Hematopoietic multipotent progenitor cell treated with erythropoietin and hydrocortisone succinate and interleukin-3 and kit ligand, for 15 days (in vitro differentiated cells): ENCODE data around the gene MLYCD.

Source experiments
- DNase-seq: peaks from one replicate; pipeline ENCODE4 v3.0.0-alpha.2; 2015; ENCODE audit warnings: low spot score

MLYCD gene

DNA sequence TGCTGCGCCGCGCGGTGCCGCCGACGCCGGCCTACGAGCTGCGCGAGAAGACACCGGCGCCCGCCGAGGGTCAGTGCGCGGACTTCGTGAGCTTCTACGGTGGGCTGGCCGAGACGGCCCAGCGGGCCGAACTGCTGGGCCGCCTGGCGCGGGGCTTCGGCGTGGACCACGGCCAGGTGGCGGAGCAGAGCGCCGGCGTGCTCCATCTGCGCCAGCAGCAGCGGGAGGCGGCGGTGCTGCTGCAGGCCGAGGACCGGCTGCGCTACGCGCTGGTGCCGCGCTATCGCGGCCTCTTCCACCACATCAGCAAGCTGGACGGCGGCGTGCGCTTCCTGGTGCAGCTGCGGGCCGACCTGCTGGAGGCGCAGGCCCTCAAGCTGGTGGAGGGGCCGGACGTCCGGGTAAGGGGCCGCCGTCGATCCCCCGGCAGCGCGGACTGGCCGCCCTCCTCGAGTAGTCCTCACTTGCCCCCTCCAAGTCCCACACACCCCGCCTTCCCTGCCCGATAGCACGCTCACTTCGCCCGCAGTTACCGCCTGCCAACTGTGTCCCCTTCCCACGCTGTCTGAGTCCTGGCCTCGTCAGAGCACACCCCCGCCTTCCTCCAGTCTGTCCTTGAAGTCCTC is 470 bp downstream of the MLYCD start:
- DNase-seq = peak; percentile 39

- DNase-seq = no peak
These were observed 1.1 kb downstream of the MLYCD start for GRCh38 chr16:83899978-83900377.

- DNase-seq = no peak
These were observed 1.7 kb downstream of the MLYCD start for GRCh38 chr16:83900571-83900970.

GRCh38 chr16:83901101-83901500 is 2.2 kb downstream of the MLYCD start:
- no peak for DNase-seq

GRCh38 chr16:83903751-83904150 is 4.8 kb downstream of the MLYCD start:
- no peak for DNase-seq

DNA sequence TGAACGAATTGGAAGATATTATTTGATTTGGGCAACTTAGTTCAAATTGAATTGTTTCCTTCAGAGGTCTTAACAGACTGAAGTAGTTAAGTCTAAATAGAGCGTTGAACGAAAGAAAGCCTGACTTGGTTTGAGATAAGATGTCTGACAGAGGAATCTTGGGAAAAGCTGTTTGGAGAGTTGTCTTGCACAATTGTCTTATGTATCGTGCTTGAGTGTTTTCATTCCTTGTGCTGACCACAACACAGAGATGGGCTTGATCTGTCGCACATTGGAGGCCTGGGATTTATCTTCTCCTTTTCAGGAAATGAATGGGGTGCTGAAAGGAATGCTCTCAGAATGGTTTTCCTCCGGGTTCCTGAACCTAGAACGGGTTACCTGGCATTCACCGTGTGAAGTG is 7.8 kb downstream of the MLYCD start:
- no peak for DNase-seq

GRCh38 chr16:83907111-83907510 is 8.2 kb downstream of the MLYCD start:
- DNase-seq = no peak

DNA sequence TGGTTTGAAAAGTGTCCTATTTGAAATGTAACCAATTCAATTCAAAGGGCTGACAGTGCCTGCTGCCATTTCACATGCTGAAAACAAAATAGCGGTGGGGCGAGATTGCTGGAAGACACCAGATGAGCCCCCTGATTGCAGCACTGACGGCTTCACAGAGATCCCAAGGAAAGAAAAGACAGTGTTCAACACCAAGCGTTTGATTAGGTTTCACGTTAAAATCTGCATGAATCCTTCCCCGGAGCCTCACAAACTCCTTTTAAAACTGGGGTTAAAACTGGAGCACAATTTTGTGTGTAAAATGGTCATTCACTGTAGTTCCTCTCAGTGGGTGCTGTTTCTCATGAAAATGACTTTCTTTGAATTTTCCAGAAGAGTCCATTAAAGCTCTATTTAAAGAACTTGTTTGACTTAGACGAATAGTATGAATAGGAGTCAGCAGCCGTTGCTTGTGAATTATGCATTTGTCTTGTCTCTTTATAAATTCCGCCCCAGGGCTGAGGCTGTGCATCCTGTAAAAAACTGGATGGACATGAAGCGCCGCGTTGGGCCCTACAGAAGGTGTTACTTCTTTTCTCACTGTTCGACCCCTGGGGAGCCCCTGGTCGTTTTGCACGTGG is 8.8 kb downstream of the MLYCD start:
- DNase-seq = no peak

GRCh38 chr16:83908798-83909197 is 9.9 kb downstream of the MLYCD start:
- DNase-seq = no peak

DNA sequence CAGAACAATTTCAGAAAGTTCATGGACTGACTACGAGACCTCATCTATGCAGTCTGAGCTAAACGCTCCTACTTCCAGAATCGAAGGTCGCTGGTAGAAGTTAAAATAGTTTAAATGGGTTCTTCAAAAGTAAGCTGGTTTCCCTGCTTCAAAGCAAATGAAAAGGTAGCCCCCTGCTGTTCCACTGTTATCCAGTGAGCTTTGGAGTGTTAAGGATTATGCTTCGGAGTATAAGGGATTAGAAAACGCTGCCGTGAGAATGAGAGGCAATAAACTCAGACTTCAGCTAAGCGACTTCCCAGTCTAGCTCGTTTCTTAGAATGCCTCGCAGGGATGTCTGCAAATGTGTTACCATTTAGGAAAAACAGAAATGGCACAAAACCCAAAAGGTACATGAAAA is 12.4 kb downstream of the MLYCD start:
- no peak for DNase-seq

DNA sequence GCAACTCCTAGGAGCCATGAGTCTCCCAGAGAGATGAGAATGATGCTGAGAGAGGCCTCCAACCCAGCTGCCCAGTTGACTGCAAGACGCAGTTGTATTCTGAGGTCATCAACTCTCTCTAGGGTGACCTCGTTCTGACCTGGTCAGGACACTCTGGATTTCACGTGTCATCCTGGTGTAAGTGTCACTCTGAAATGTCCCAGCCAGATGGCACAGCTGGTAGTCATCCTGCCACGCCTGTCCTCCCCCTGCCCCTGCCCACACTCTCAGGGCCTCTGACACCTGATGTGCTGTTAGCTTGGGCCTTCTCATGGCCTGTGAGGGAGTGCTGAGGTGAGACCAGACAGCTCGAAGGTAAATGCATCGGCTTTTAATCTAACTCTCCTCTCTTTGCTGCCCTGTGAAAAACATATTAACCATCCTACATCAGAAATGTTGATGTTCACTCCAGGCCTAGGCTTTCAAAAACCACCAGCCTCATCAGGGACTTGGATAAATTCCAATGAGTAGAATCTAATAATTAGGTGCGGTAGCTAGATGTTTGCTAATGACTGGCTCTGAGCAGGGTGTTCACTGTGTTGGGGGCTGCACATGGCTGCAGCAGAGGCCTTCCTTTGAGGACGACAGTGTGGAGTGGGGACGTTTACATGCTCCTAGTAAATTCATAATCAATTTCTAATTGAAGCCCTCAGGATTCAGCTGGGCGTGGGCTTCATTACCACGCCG is 13.8 kb downstream of the MLYCD start:
- DNase-seq = no peak

DNA sequence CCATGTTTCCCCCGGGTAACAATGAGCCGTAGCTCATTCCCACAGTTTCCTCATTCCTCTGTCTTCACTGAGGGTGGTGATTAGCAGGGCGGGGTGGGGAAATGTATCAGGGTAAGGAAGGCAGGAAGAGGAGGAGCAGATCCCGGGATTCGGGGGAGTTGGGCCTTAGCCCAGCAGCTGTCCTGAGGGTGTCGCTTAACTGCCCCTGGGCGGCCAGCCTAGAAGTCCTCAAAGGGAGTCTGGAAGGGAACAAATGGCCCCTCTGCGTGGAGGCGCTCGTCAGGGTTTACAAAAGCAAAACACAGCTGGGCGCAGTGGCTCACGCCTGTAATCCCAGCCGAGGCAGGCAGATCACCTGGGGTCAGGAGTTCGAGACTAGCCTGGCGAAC is 14.3 kb downstream of the MLYCD start:
- no peak for DNase-seq

DNA sequence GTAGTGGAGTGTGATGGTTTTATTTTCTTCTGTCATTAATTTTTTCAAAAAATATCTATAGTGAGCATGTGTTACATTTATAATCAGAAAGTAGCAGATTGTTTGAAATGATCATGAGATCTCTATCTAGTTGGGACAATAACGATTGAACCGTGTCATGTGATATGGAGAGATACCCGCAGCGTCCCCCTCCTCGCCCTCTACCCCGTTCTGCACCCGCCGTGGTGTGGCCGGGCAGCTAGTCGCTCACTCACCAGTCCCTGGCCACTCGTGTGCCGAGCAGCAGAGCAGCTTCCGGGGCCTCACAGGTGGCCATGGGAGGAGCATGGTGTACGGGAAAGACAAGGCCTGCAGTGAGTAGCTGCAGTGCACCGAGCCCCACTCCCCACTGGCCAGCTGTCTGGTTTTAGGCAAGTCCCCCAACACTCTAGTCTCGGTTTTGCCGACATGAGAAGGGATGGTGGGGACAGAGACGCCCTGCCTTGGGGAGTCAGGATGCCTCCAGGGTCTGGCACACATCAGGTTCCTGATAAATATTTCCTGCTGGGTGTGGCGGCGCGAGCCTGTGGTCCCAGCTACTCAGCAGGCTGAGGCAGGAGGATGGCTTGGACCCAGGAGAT is 15.3 kb downstream of the MLYCD start:
- no peak for DNase-seq

DNA sequence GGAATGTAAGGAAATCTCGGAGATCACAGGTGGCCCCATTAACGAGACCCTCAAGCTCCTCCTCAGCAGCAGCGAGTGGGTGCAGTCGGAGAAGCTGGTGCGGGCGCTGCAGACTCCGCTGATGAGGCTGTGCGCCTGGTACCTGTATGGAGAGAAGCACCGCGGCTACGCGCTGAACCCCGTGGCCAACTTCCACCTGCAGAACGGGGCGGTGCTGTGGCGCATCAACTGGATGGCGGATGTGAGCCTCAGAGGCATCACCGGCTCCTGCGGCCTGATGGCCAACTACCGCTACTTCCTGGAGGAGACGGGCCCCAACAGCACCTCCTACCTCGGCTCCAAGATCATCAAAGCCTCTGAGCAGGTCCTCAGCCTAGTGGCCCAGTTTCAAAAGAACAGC is 16.2 kb downstream of the MLYCD start:
- no peak for DNase-seq

- DNase-seq = no peak
These were observed 16.6 kb downstream of the MLYCD start for GRCh38 chr16:83915491-83915890.

DNA sequence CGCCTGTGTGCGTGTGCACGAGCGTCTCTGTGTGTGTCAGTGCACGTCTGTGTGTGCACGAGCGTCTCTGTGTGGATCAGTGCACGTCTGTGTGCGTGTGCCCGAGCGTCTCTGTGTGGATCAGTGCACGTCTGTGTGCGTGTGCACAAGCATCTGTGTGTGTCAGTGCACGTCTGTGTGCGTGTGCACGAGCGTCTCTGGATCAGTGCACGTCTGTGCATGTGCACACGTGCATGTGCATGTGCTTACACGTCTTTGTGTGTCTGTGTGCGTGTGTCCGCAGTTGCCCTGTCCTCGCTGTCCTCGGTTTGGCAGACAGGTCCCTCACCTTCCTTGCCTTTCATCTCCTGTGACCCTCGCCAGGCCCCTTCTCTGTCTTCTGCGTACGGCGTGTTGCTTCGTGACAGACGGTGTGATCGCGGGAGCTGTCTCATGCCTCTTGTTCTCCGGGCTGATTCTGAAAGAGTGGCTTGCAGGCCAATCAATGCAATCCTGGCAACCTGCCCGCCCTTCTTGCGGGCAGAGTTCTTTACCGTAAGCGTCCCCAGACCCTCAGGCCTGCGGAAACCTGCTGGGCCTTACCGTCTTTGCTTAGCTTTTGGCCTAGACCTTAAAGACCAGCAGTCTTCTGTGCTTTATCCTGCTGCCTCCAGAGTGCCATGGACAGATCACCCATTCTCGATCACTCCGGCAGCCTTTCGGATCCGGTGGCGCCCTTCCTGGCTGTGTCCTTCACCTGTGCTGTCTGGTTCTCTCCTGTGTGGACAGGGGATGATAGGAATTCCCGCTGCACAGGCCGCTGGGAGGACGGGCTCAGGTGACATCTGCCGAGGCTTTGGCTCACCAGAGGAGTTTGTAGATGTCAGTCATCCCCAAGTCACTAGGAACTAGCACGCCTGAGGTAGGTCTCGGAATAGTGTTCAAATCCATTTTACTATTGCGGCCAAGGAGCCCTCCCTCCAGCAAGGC is 18.5 kb downstream of the MLYCD start:
- no peak for DNase-seq

- DNase-seq = no peak
These were observed 22.1 kb downstream of the MLYCD start for GRCh38 chr16:83920894-83921491.

GRCh38 chr16:83923581-83924365 is 24.9 kb downstream of the MLYCD start:
- DNase-seq = no peak

DNA sequence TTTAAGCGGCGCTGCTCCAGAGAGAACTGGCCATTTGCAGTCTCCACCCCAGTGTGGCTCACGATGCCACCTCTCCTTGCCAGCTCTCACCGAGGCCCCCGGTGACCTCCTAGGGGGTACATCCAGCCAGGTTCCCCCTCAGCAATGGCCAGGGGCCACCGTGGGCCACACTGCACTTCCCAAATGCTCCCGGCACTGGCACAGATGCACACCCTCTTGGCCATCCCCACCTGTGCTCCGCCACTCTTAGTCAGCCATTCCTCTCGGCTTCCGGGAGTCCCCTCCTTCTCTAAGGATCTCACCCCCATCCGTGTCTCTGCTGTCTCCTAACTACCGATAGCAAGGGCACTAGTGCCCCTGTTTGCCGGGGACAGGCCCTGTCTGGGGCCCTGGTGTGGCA is 25.8 kb downstream of the MLYCD start:
- DNase-seq = no peak

DNA sequence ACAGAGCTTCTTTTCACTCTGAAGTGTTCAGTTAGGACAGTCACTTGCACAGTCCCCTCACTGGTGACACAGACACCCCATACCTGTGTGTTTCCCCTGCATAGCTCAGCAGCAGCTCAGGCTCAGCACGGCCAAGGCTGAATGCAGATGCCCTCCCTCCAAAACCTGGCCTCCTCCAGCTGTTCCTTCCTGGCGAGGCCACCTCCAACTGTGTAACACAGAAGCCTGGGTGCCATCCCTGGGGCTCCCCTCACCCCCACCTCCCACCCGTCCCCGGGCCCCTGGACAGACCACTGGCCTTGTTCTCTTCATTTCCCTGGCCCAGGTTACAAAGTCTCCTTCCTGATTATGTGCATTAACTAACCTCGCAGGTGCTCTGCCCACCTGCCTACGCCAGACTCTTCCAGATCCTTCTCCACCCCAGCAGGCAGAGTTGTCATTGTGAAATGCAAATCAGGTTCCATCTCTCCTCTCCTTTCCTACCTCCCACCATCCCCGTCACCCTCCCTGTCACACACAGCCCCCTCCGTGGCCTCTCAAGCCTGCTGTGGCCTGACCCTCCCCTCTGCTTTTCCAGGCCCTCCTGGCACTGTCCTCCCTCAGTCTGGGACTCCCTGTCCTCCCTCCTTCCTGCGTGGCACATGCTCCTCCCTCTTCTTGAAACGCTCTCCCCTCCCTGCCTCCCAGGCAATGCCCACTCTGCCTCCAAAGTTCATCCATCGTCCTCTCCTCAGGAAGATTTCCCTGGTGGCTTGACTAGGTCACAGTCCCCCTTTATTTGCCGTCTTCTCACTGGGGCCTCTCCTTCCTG is 26.4 kb downstream of the MLYCD start:
- DNase-seq = no peak
